Ovary (tissue), 3 donors: Measurements from ENCODE around the gene CCND1.

Experiments used
- CTCF ChIP-seq, 3 donors: fragments of 450-650 bp in 2 of 3; fragments of 200-600 bp in 1 of 3; IDR thresholded peaks; one replicate each; pipeline versions ENCODE4 v1.5.1 to v1.8.0; 2016 to 2022; ENCODE audit warnings: antibody characterized with exemption in 3 of 3, mild to moderate bottlenecking in 1 of 3
- EP300 ChIP-seq: sonication (generic); formaldehyde crosslinking; IDR thresholded peaks from one replicate; pipeline ENCODE4 v1.6.1; 2017; ENCODE audit warnings: antibody characterized with exemption
- donor health status: DM: no; HTN: no; CAD: no.

GRCh38 chr11:69636512-69637197, 4.3 kb upstream of the CCND1 start:
- TF ChIP-seq CTCF (IDR thresholded peaks at IDR 0.05) (no peak), EP300 (no peak)
